Neural progenitor cell (in vitro differentiated cells): ENCODE results near the gene MYL12B. TPM values are rescaled to one million over a fixed set of nuclear protein-coding genes. Genes with fewer than 3 reads are reported as not detected.

Experiments used
- DNase-seq: peaks from one replicate; pipeline ENCODE4 v3.0.0-alpha.2; 2016; ENCODE audit warnings: low spot score
- H2AFZ ChIP-seq: fragments of 200-600 bp; sonication (generic); replicated peaks from 2 replicates; pipeline ENCODE4 v1.6.1; 2016; ENCODE audit warnings: antibody characterized with exemption
- H3F3A ChIP-seq: fragments of 200-600 bp; sonication (generic); 2 replicates; pipeline ENCODE4 v1.6.1; 2016; ENCODE audit warnings: antibody characterized with exemption, low read depth
- H3K27ac ChIP-seq: fragments of 200-600 bp; sonication (generic); 2 replicates; pipeline ENCODE4 v1.5.1; 2016; ENCODE audit warnings: mild to moderate bottlenecking
- H3K27me3 ChIP-seq: fragments of 200-600 bp; sonication (generic); 2 replicates; pipeline ENCODE4 v1.6.1; 2016; ENCODE audit warnings: mild to moderate bottlenecking, moderate library complexity
- H3K36me3 ChIP-seq: fragments of 200-600 bp; sonication (generic); 2 replicates; pipeline ENCODE4 v1.5.1; 2016
- H3K4me1 ChIP-seq: fragments of 200-600 bp; sonication (generic); 2 replicates; pipeline ENCODE4 v1.6.1; 2016; ENCODE audit warnings: mixed run types
- H3K4me2 ChIP-seq: fragments of 200-600 bp; sonication (generic); 2 replicates; pipeline ENCODE4 v1.6.1; 2016
- H3K4me3 ChIP-seq: fragments of 200-600 bp; sonication (generic); 2 replicates; pipeline ENCODE4 v1.5.1; 2016
- H3K79me2 ChIP-seq: fragments of 200-600 bp; sonication (generic); 2 replicates; pipeline ENCODE4 v1.6.1; 2016; ENCODE audit warnings: low read depth
- H3K9ac ChIP-seq: fragments of 200-600 bp; sonication (generic); 2 replicates; pipeline ENCODE4 v1.6.1; 2016
- H3K9me3 ChIP-seq: fragments of 200-600 bp; sonication (generic); 2 replicates; pipeline ENCODE4 v1.5.1; 2016; ENCODE audit warnings: low read depth
- H4K20me1 ChIP-seq: fragments of 200-600 bp; sonication (generic); 2 replicates; pipeline ENCODE4 v1.6.1; 2016; ENCODE audit warnings: low read depth
- H3K27ac Mint-ChIP-seq: 3 replicates; pipeline ENCODE4 v1.8.0; 2021; ENCODE audit warnings: mixed read lengths
- H3K27me3 Mint-ChIP-seq: 2 replicates; pipeline ENCODE4 v1.8.0; 2022; ENCODE audit warnings: low read depth, mild to moderate bottlenecking, inconsistent platforms, moderate library complexity, mixed read lengths; ENCODE audit not compliant: insufficient read depth
- H3K36me3 Mint-ChIP-seq: 3 replicates; pipeline ENCODE4 v1.8.0; 2021; ENCODE audit warnings: mixed read lengths
- H3K4me1 Mint-ChIP-seq: 3 replicates; pipeline ENCODE4 v1.8.0; 2021; ENCODE audit warnings: mixed read lengths
- H3K4me3 Mint-ChIP-seq: 3 replicates; pipeline ENCODE4 v1.8.0; 2021; ENCODE audit warnings: mild to moderate bottlenecking, moderate library complexity, mixed read lengths
- H3K9me3 Mint-ChIP-seq: 3 replicates; pipeline ENCODE4 v1.8.0; 2020; ENCODE audit warnings: mixed read lengths
- EZH2 ChIP-seq: fragments of 200-600 bp; sonication (generic); IDR thresholded peaks from 2 replicates; pipeline ENCODE4 v1.6.1; 2017; ENCODE audit warnings: antibody characterized with exemption, mild to moderate bottlenecking, moderate library complexity
- EZH2phosphoT487 ChIP-seq: fragments of 200-600 bp; sonication (generic); IDR thresholded peaks from 2 replicates; pipeline ENCODE4 v1.6.1; 2017; ENCODE audit warnings: antibody characterized with exemption
- total RNA-seq: library from RNA; depleted of rRNA; stranded (reverse); fragments of >200 nt; gene quantifications from 2 replicates; pipeline ENCODE4 v1.2.3, GENCODE V29; 2015; ENCODE audit warnings: low replicate concordance
- TF ChIP-seq, protein P1 (sequence below): fragments of 200-600 bp; sonication (generic); IDR thresholded peaks from 2 replicates; pipeline ENCODE4 v1.5.1; 2017; ENCODE audit warnings: antibody characterized with exemption, mild to moderate bottlenecking

MYL12B gene
- total RNA-seq, 1 donor from 2014 or later = 152 TPM

DNA sequence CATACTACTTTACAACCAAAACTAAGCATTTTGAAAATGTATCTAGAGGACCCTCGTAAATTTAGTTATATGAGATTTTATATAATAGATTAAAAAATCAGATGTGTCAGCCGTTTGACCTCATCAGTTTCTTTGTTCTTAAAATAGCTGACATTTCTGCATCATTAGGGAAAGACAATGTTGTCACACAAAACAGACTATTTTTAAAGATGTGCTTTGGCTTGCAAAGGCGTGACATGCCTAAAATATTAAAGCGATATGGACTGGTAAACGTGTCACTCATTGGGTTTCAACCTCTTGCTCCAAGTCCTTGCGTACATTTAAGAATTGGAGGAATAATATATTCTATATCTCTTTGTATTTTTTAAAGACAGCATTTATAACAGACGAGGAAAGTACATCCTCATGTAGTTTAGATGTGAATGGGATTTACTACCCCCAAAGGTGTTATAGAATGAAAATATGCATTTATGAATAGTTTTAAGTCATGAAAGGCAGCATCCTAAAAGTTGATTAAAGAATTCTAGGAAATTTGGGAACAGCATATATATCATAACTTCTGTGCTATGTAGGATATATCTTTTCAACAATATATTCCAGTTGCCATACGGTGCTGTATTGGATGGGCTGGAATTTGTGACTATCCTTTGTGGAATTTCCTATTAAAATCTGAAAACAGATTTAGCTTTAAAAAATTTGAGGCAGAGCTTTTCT lies 10.5 kb upstream of the MYL12B start:
- no peak overlapping the region for H3K4me3 ChIP-seq
- H3K9ac ChIP-seq = no peak overlapping the region
- peaks cover 14% of the 10 kb centered on the region for H3K36me3 Mint-ChIP-seq
- peaks cover 58% of the 10 kb centered on the region for H3K79me2 ChIP-seq
- H3K27ac Mint-ChIP-seq = no peak overlapping the region
- H3K4me3 Mint-ChIP-seq = no peak overlapping the region
- H3F3A ChIP-seq = peaks cover 37% of the 10 kb centered on the region
- no peak overlapping the region for H3K27ac ChIP-seq
- peaks cover 30% of the 10 kb centered on the region for H3K36me3 ChIP-seq
- no peaks in the 10 kb centered on the region for H3K9me3 ChIP-seq
- no peak for DNase-seq
- no peak overlapping the region for H3K4me2 ChIP-seq
- no peaks in the 10 kb centered on the region for H3K9me3 Mint-ChIP-seq
- peaks cover 10% of the 10 kb centered on the region for H3K4me1 Mint-ChIP-seq
- TF ChIP-seq EZH2 (no peak), EZH2phosphoT487 (no peak)
- TF ChIP-seq, protein P1, sequence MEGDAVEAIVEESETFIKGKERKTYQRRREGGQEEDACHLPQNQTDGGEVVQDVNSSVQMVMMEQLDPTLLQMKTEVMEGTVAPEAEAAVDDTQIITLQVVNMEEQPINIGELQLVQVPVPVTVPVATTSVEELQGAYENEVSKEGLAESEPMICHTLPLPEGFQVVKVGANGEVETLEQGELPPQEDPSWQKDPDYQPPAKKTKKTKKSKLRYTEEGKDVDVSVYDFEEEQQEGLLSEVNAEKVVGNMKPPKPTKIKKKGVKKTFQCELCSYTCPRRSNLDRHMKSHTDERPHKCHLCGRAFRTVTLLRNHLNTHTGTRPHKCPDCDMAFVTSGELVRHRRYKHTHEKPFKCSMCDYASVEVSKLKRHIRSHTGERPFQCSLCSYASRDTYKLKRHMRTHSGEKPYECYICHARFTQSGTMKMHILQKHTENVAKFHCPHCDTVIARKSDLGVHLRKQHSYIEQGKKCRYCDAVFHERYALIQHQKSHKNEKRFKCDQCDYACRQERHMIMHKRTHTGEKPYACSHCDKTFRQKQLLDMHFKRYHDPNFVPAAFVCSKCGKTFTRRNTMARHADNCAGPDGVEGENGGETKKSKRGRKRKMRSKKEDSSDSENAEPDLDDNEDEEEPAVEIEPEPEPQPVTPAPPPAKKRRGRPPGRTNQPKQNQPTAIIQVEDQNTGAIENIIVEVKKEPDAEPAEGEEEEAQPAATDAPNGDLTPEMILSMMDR = no peak
- peaks cover 46% of the 10 kb centered on the region for H4K20me1 ChIP-seq
- H2AFZ ChIP-seq = no peak overlapping the region
- no peaks in the 10 kb centered on the region for H3K27me3 ChIP-seq
- H3K4me1 ChIP-seq = peaks cover 16% of the 10 kb centered on the region
- peaks cover 2% of the 10 kb centered on the region for H3K27me3 Mint-ChIP-seq

DNA sequence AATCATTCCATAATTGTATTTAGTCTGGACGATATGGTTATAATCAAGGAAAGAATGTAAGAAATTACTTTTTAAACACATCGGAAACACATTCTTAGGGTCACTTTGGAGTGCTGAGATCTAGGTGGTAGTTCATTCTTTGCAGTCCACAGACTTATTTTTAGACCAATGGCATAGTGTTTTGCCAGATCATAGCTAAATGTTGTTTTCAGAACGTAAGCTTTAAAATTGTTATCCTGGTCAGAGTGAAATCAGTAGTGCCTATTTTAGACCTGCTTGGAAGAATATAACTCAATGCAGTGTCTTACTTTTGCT lies 10.0 kb upstream of the MYL12B start:
- no peak overlapping the region for H2AFZ ChIP-seq
- peaks cover 15% of the 10 kb centered on the region for H3K4me1 ChIP-seq
- H3K27me3 ChIP-seq = no peaks in the 10 kb centered on the region
- H3K27ac ChIP-seq = no peak overlapping the region
- no peak overlapping the region for H3K4me2 ChIP-seq
- H3K9ac ChIP-seq = no peak overlapping the region
- no peak overlapping the region for H3K4me3 ChIP-seq
- DNase-seq = no peak
- H3K79me2 ChIP-seq = peaks cover 58% of the 10 kb centered on the region
- Mint-ChIP-seq H3K4me3 (no peak overlapping the region), H3K9me3 (no peaks in the 10 kb centered on the region), H3K27ac (no peak overlapping the region), H3K36me3 (peaks cover 14% of the 10 kb centered on the region), H3K4me1 (peaks cover 10% of the 10 kb centered on the region), H3K27me3 (peaks cover 2% of the 10 kb centered on the region)
- H3K36me3 ChIP-seq = peaks cover 32% of the 10 kb centered on the region
- TF ChIP-seq EZH2 = no peak
- TF ChIP-seq, protein P1 = no peak
- no peak for TF ChIP-seq EZH2phosphoT487
- H3K9me3 ChIP-seq = no peaks in the 10 kb centered on the region
- H4K20me1 ChIP-seq = peaks cover 46% of the 10 kb centered on the region
- H3F3A ChIP-seq = peaks cover 37% of the 10 kb centered on the region

DNA sequence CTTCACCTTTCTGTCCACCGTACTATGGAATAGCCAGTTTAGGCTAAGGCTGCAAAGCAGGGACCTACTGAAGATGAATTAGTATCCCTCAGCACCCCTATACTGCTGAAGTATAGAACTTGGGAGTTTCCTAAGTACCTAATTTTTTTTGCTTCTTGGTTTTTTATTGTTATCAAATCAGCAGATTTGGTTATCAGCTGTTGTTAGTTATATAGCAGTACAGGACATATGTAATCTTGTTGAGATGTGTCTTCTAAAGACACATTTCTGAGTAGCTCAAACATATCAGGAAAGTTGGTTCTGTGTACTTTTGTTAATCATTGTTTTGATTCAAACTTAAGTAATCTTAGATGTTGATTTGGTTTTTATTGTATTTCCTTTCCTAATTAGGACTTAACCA lies 9.1 kb upstream of the MYL12B start:
- no peak for DNase-seq
- peaks cover 10% of the 10 kb centered on the region for H3K4me1 Mint-ChIP-seq
- no peak overlapping the region for H2AFZ ChIP-seq
- H3K4me3 Mint-ChIP-seq = no peak overlapping the region
- H3K4me2 ChIP-seq = no peak overlapping the region
- no peaks in the 10 kb centered on the region for H3K9me3 Mint-ChIP-seq
- H3K4me3 ChIP-seq = no peak overlapping the region
- TF ChIP-seq, protein P1 = no peak
- TF ChIP-seq EZH2phosphoT487 (no peak), EZH2 (no peak)
- H3K79me2 ChIP-seq = peaks cover 55% of the 10 kb centered on the region
- no peak overlapping the region for H3K9ac ChIP-seq
- H3F3A ChIP-seq = peaks cover 42% of the 10 kb centered on the region
- H3K4me1 ChIP-seq = peaks cover 15% of the 10 kb centered on the region
- H3K27me3 ChIP-seq = no peaks in the 10 kb centered on the region
- peaks cover 46% of the 10 kb centered on the region for H4K20me1 ChIP-seq
- H3K27ac Mint-ChIP-seq = no peak overlapping the region
- peaks cover 15% of the 10 kb centered on the region for H3K36me3 Mint-ChIP-seq
- H3K27ac ChIP-seq = no peak overlapping the region
- H3K36me3 ChIP-seq = peaks cover 32% of the 10 kb centered on the region
- no peaks in the 10 kb centered on the region for H3K27me3 Mint-ChIP-seq
- no peaks in the 10 kb centered on the region for H3K9me3 ChIP-seq
